Gastrocnemius medialis (tissue), 4 donors: Measurements from ENCODE around the gene KCNF1. TPM values are rescaled to one million over a fixed set of nuclear protein-coding genes. Genes with fewer than 3 reads are reported as not detected.

ENCODE experiments used
- ATAC-seq, 2 donors: fragments of 150-250 bp; one replicate each; pipeline ENCODE4 v1.9.1; 2016
- DNase-seq, 2 donors: peaks; one replicate each; pipeline ENCODE4 v3.0.0-alpha.2; 2019
- H3K27ac ChIP-seq, 4 donors: fragments of 200-600 bp; sonication (generic); 1 replicate in 1 of 4; 2 replicates in 3 of 4; pipeline ENCODE4 v1.5.1; 2016 to 2018; ENCODE audit warnings: mild to moderate bottlenecking in 2 of 4, moderate library complexity in 1 of 4
- H3K27me3 ChIP-seq, 3 donors: fragments of 200-600 bp; sonication (generic) in 2 of 3; 1 replicate in 1 of 3; 2 replicates in 2 of 3; pipeline versions ENCODE4 v1.5.1 to v1.6.0; 2016 to 2019; ENCODE audit warnings: mild to moderate bottlenecking in 1 of 3, moderate library complexity in 1 of 3
- H3K36me3 ChIP-seq, 2 donors: fragments of 200-600 bp; sonication (generic) in 1 of 2; one replicate each; pipeline ENCODE4 v1.5.1; 2017 to 2018
- H3K4me1 ChIP-seq, 2 donors: fragments of 200-600 bp; sonication (generic) in 1 of 2; one replicate each; pipeline ENCODE4 v1.5.1; 2016 to 2017; ENCODE audit warnings: mild to moderate bottlenecking in 2 of 2
- H3K4me3 ChIP-seq, 4 donors: fragments of 200-600 bp; sonication (generic) in 3 of 4; 1 replicate in 1 of 4; 2 replicates in 3 of 4; pipeline ENCODE4 v1.5.1; 2016 to 2019; ENCODE audit warnings: mild to moderate bottlenecking in 2 of 4
- H3K9me3 ChIP-seq, 3 donors: fragments of 200-600 bp; sonication (generic) in 2 of 3; 1 replicate in 1 of 3; 2 replicates in 2 of 3; pipeline ENCODE4 v1.5.1; 2016 to 2019
- CTCF ChIP-seq, 5 experiments: fragments of 450-650 bp in 3 of 5; fragments of 200-600 bp in 2 of 5; sonication (generic) in 2 of 5; IDR thresholded peaks in 4 of 5; conservative IDR thresholded peaks in 1 of 5; 1 replicate in 4 of 5; 2 replicates in 1 of 5; pipeline ENCODE4 v1.5.1; 2016 to 2019; ENCODE audit warnings: antibody characterized with exemption in 5 of 5, mild to moderate bottlenecking in 3 of 5, moderate library complexity in 3 of 5
- POLR2A ChIP-seq, 2 donors: fragments of 450-650 bp; IDR thresholded peaks; one replicate each; pipeline ENCODE4 v1.6.1; 2017; ENCODE audit warnings: antibody characterized with exemption in 2 of 2, mild to moderate bottlenecking in 2 of 2, moderate library complexity in 2 of 2
- in situ Hi-C, 4 donors: fragments of 200-750 bp; cut with MboI; loops; one replicate each; pipeline versions ENCODE4 v1.15.0 to v1.8.0; 2017; ENCODE audit warnings: low sequenced_read_pairs in 4 of 4
- intact Hi-C: fragments of 100-400 bp; cut with DNase I; formaldehyde crosslinking; loops from one replicate; pipeline ENCODE4 v1.15.1; 2023; ENCODE audit warnings: low total_unique reads
- total RNA-seq, 4 donors: library from RNA; depleted of rRNA; stranded (reverse); fragments of >200 nt; gene quantifications; one replicate each; pipeline versions ENCODE4 v1.1.0 to v1.2.3, GENCODE V29; 2016

The KCNF1 gene
- total RNA-seq, 4 donors from 2014 or later, result not detected

GRCh38 chr2:10889651-10890215 lies 22.0 kb upstream of the KCNF1 start:
- no peaks in the 10 kb centered on the region for H3K9me3 ChIP-seq
- no peak overlapping the region for H3K4me3 ChIP-seq
- peaks cover 0 to 3% (median 0%) of the 10 kb centered on the region in 3 donors for H3K27me3 ChIP-seq
- ATAC-seq (no peak), DNase-seq (no peak)
- H3K36me3 ChIP-seq, result no peaks in the 10 kb centered on the region
- intact Hi-C loops (no loop called here), in situ Hi-C loops (no loop called here)
- no peaks in the 10 kb centered on the region for H3K4me1 ChIP-seq
- TF ChIP-seq CTCF (IDR thresholded peaks at IDR 0.05 in 4 of 5, conservative IDR thresholded peaks at IDR 0.05 in 1 of 5) (no peak), POLR2A (IDR thresholded peaks at IDR 0.05) (no peak)
- H3K27ac ChIP-seq, result no peak overlapping the region

GRCh38 chr2:10890706-10891270 lies 20.9 kb upstream of the KCNF1 start:
- TF ChIP-seq CTCF (IDR thresholded peaks at IDR 0.05 in 4 of 5, conservative IDR thresholded peaks at IDR 0.05 in 1 of 5) (no peak), POLR2A (IDR thresholded peaks at IDR 0.05) (no peak)
- Histone ChIP-seq H3K36me3 (no peaks in the 10 kb centered on the region), H3K9me3 (no peaks in the 10 kb centered on the region), H3K4me1 (no peaks in the 10 kb centered on the region), H3K27me3 (peaks cover 0 to 3% (median 0%) of the 10 kb centered on the region in 3 donors), H3K27ac (no peak overlapping the region), H3K4me3 (no peak overlapping the region)
- ATAC-seq (no peak), DNase-seq (no peak)
- in situ Hi-C loops, result no loop called here
- intact Hi-C loops, result no loop called here

GRCh38 chr2:10891390-10891789 lies 20.3 kb upstream of the KCNF1 start:
- TF ChIP-seq CTCF (IDR thresholded peaks at IDR 0.05 in 4 of 5, conservative IDR thresholded peaks at IDR 0.05 in 1 of 5), result no peak
- TF ChIP-seq POLR2A (IDR thresholded peaks at IDR 0.05), result no peak
- in situ Hi-C loops, result no loop called here
- DNase-seq (no peak), ATAC-seq (no peak)
- Histone ChIP-seq H3K4me3 (no peak overlapping the region), H3K4me1 (no peaks in the 10 kb centered on the region), H3K27ac (no peak overlapping the region), H3K27me3 (peaks cover 0 to 3% (median 0%) of the 10 kb centered on the region in 3 donors), H3K36me3 (no peaks in the 10 kb centered on the region), H3K9me3 (no peaks in the 10 kb centered on the region)
- intact Hi-C loops, result no loop called here

- TF ChIP-seq CTCF (IDR thresholded peaks at IDR 0.05 in 4 of 5, conservative IDR thresholded peaks at IDR 0.05 in 1 of 5) (no peak), POLR2A (IDR thresholded peaks at IDR 0.05) (no peak)
- H3K36me3 ChIP-seq, result no peaks in the 10 kb centered on the region
These were observed 19.9 kb upstream of the KCNF1 start for GRCh38 chr2:10891848-10892247.

More at GRCh38 chr2:10891848-10892247, 19.9 kb upstream of the KCNF1 start:
- Histone ChIP-seq H3K4me1 (no peaks in the 10 kb centered on the region), H3K4me3 (no peak overlapping the region), H3K9me3 (no peaks in the 10 kb centered on the region), H3K27me3 (peaks cover 0 to 3% (median 0%) of the 10 kb centered on the region in 3 donors), H3K27ac (no peak overlapping the region)
- intact Hi-C loops (no loop called here), in situ Hi-C loops (no loop called here)
- no peak for DNase-seq
- no peak for ATAC-seq
